ENCODE measurements around the gene PSMA6. TPM values are rescaled to one million over a fixed set of nuclear protein-coding genes. Genes with fewer than 3 reads are reported as not detected.

The PSMA6 gene
- total RNA-seq, 2 donors from 2014 or later, result 178 to 197 TPM

GRCh38 chr14:35292770-35293561, 784 bp downstream of the PSMA6 start:
- intact Hi-C loops (cut with DNase I), result loop anchor here (2.0 kb wide), 1 partner anchor 112 kb away; the partner anchor contains the start of gene NFKBIA
- peak overlapping the region; percentile 94 to 97 for H3K9ac ChIP-seq (ENCODE audit: low read depth in 2 of 2, low read length in 2 of 2)
- H3K4me1 ChIP-seq, result peaks cover 19% of the 10 kb centered on the region

GRCh38 chr14:35295845-35296161, 3.6 kb downstream of the PSMA6 start:
- Histone ChIP-seq H3K36me3 (no peaks in the 10 kb centered on the region), H3K9ac (ENCODE audit: low read depth in 2 of 2, low read length in 2 of 2) (no peak overlapping the region), H3K4me1 (peaks cover 19% of the 10 kb centered on the region), H3K4me3 (no peak overlapping the region), H3K27me3 (no peaks in the 10 kb centered on the region), H3K9me3 (no peaks in the 10 kb centered on the region), H3K27ac (no peak overlapping the region)
- TF ChIP-seq CTCF (IDR thresholded peaks at IDR 0.05), result no peak
- no peak for DNase-seq
- intact Hi-C loops (cut with DNase I), result no loop called here

More at GRCh38 chr14:35292770-35293561, 784 bp downstream of the PSMA6 start:
- Histone ChIP-seq H3K36me3 (no peaks in the 10 kb centered on the region), H3K4me3 (peak overlapping the region; percentile 54), H3K9me3 (no peaks in the 10 kb centered on the region), H3K27ac (peak overlapping the region; percentile 83), H3K27me3 (no peaks in the 10 kb centered on the region)
- TF ChIP-seq CTCF (IDR thresholded peaks at IDR 0.05), result no peak
- DNase-seq, result no peak

GRCh38 chr14:35296545-35296944, 4.4 kb downstream of the PSMA6 start:
- no peak overlapping the region for H3K4me3 ChIP-seq
- DNase-seq, result no peak
- H3K9ac ChIP-seq (ENCODE audit: low read depth in 2 of 2, low read length in 2 of 2), result peak overlapping the region in 1 of 2 donors; percentile 8
- intact Hi-C loops (cut with DNase I), result no loop called here
- no peak overlapping the region for H3K27ac ChIP-seq
- H3K4me1 ChIP-seq, result peaks cover 19% of the 10 kb centered on the region
- H3K27me3 ChIP-seq, result no peaks in the 10 kb centered on the region
- no peaks in the 10 kb centered on the region for H3K9me3 ChIP-seq
- TF ChIP-seq CTCF (IDR thresholded peaks at IDR 0.05), result no peak
- no peaks in the 10 kb centered on the region for H3K36me3 ChIP-seq

- H3K4me3 ChIP-seq, result no peak overlapping the region
- TF ChIP-seq CTCF (IDR thresholded peaks at IDR 0.05), result no peak
- no peaks in the 10 kb centered on the region for H3K27me3 ChIP-seq
- H3K4me1 ChIP-seq, result peaks cover 19% of the 10 kb centered on the region
- DNase-seq, result no peak
- H3K9me3 ChIP-seq, result no peaks in the 10 kb centered on the region
- H3K27ac ChIP-seq, result no peak overlapping the region
- H3K36me3 ChIP-seq, result no peaks in the 10 kb centered on the region
- H3K9ac ChIP-seq (ENCODE audit: low read depth in 2 of 2, low read length in 2 of 2), result no peak overlapping the region
- intact Hi-C loops (cut with DNase I), result no loop called here
Measured at GRCh38 chr14:35297706-35298105, 5.5 kb downstream of the PSMA6 start.

GRCh38 chr14:35298351-35298750, 6.2 kb downstream of the PSMA6 start:
- peaks cover 18% of the 10 kb centered on the region for H3K4me1 ChIP-seq
- TF ChIP-seq CTCF (IDR thresholded peaks at IDR 0.05), result no peak

More at GRCh38 chr14:35298351-35298750, 6.2 kb downstream of the PSMA6 start:
- intact Hi-C loops (cut with DNase I), result no loop called here
- no peak overlapping the region for H3K4me3 ChIP-seq
- H3K36me3 ChIP-seq, result no peaks in the 10 kb centered on the region
- no peaks in the 10 kb centered on the region for H3K27me3 ChIP-seq
- no peak overlapping the region for H3K27ac ChIP-seq
- DNase-seq, result no peak
- no peaks in the 10 kb centered on the region for H3K9me3 ChIP-seq
- H3K9ac ChIP-seq (ENCODE audit: low read depth in 2 of 2, low read length in 2 of 2), result no peak overlapping the region

All from colonic mucosa (tissue), 4 donors.